D721Med (cell line): ENCODE measurements around the gene SCAF11.

Experiments
- DNase-seq: peaks from one replicate; pipeline ENCODE4 v3.0.0; 2011; ENCODE audit warnings: low spot score; ENCODE audit not compliant: insufficient read length
- FAIRE-seq: peaks from 2 replicates; lab custom pipeline; 2011; peaks lifted over from hg19 to GRCh38; lab: Jason Lieb, UNC
- TF ChIP-seq, protein P1 (sequence below): IDR thresholded peaks from 2 replicates; pipeline ENCODE4 v1.5.1; 2012; ENCODE audit warnings: mild to moderate bottlenecking, control low read depth; ENCODE audit not compliant: insufficient read depth; ENCODE audit errors: missing control alignments

SCAF11 gene

DNA sequence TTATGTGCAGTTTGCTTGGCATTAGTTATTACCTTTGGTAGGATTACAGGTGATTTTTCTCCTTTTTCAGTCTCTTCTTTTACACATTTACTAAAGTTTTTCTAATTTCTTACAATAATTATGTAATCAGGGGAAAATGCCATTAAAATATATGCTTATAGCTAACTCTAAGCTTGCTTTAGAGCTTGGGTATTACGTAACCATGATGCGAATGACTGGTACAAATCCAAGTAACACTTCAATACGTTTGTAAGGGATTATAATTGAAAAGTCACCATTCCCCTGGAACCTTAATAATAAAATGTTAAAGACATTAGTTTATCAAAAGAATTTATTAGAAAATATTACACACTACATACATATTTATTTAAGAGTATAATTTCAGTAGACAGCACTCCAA, 71.6 kb downstream of the SCAF11 start:
- no peak for FAIRE-seq
- TF ChIP-seq, protein P1, sequence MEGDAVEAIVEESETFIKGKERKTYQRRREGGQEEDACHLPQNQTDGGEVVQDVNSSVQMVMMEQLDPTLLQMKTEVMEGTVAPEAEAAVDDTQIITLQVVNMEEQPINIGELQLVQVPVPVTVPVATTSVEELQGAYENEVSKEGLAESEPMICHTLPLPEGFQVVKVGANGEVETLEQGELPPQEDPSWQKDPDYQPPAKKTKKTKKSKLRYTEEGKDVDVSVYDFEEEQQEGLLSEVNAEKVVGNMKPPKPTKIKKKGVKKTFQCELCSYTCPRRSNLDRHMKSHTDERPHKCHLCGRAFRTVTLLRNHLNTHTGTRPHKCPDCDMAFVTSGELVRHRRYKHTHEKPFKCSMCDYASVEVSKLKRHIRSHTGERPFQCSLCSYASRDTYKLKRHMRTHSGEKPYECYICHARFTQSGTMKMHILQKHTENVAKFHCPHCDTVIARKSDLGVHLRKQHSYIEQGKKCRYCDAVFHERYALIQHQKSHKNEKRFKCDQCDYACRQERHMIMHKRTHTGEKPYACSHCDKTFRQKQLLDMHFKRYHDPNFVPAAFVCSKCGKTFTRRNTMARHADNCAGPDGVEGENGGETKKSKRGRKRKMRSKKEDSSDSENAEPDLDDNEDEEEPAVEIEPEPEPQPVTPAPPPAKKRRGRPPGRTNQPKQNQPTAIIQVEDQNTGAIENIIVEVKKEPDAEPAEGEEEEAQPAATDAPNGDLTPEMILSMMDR: no peak
- no peak for DNase-seq

DNA sequence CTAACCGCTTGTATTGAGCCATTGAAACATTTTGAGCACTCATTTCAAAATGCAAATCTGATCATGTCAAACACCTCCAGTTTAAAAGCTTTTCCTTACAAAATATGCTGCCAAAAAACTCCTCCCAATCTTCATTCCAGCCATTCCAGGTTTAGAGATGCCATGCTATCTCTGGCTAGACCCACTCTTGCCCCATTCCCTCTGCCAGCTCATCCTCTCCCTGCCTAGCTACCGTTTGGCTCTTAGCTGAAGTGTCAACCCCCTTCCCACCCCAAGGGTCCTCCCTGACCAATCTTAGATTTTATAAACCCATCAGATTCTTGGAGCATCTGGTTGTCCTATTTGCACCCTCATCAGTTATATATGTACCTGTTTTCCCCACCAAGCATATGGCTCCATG, 75.0 kb downstream of the SCAF11 start:
- no peak for FAIRE-seq
- DNase-seq: no peak
- TF ChIP-seq, protein P1: no peak

DNA sequence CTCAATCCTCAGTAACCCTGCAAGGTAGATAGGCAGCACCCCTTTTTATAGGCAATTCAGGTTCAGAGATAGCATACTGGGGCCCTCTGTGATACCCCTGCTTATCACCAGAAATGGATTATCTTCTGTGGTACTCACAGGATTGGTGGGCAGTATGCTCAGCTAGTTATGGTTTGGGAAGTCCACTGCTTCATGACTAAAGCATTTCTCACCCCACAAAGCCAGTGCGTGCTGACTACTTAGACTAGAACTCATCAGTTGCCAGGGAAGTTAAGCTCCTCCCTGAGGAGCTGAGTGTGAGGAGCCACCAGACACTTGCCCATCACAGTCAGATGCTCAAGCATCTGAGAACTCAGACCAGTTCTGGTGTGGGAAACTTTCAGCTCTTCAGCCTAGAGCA, 76.3 kb downstream of the SCAF11 start:
- TF ChIP-seq, protein P1: no peak
- FAIRE-seq (no peak), DNase-seq (no peak)

GRCh38 chr12:45913631-45914030, 76.7 kb downstream of the SCAF11 start:
- FAIRE-seq (no peak), DNase-seq (no peak)
- TF ChIP-seq, protein P1: no peak

GRCh38 chr12:45912774-45913173, 77.6 kb downstream of the SCAF11 start:
- TF ChIP-seq, protein P1: no peak
- DNase-seq: no peak

DNA sequence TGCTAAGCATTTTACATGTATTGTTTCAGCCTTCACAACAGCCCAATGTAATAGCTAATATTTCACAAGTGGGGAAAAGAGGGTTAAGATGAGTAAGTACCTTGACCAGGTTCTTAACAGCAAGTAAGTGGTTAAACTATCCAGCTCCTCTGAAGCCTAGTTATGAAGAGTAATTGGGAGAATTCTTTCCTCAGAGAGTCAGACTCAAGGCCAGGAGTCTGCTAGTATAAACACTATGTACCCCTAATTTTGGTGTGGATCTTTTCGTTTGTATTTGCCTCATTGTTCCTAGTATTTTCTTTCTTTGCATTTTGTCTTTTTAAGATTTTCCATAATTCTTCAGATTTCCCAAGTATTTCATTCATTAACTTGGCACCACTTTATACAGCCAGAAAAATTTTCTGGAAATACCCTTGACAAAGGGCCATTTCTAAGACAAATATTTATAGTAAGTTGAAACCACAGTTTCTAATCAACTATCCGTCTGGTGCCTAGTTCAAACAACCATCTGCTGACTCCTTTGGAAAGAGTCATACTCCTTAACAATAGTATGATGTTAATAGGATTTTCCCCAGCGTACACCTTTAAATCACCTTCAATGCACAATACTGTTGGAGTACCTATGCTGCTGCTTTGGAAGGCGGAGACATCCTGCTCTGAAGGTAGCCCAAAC, 81.2 kb downstream of the SCAF11 start:
- DNase-seq (no peak), FAIRE-seq (no peak)

More at GRCh38 chr12:45912774-45913173, 77.6 kb downstream of the SCAF11 start:
- no peak for FAIRE-seq

GRCh38 chr12:45907955-45908354, 82.4 kb downstream of the SCAF11 start:
- FAIRE-seq: no peak
- DNase-seq: no peak
- TF ChIP-seq, protein P1: no peak

More for the DNA sequence above, 81.2 kb downstream of the SCAF11 start:
- TF ChIP-seq, protein P1: no peak
